Stimulated activated CD4-positive, alpha-beta T cell treated with anti-CD3 and anti-CD28 coated beads, Interleukin-12 subunit alpha, Interleukin-12 subunit beta, amount 100 ng/mL, for 48 hours (primary cell): ENCODE data around the gene DACH1.
"Not testable (repeated sequence)": the region's sequence is repeated elsewhere in the genome, so short reads cannot be mapped to it uniquely, and the experiment has no call there.

Experiments used
- DNase-seq, 3 donors: peaks; one replicate each; pipeline ENCODE4 v3.0.0-alpha.2; 2020; ENCODE audit warnings: low read depth in 2 of 3, low spot score in 1 of 3

Gene DACH1

DNA sequence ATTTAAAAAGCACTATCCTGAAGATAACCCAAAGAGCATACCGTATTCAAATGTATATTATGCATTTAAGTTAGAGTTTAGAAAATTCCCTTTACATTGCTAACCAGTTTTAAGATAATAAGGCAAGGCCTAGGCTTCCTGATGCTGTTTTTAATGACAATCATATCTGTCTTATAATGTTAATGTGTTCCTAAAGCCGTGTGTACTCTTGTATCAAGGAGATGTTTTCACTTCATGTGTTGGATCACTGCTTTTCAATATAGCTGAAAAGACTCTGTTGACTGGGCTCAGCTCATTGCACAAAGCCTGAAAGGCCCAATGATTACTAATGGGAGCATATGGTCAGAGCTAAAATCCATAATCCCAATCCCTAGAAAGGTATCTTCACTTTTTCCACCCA, 81.6 kb downstream of the DACH1 start:
- DNase-seq = no peak

DNA sequence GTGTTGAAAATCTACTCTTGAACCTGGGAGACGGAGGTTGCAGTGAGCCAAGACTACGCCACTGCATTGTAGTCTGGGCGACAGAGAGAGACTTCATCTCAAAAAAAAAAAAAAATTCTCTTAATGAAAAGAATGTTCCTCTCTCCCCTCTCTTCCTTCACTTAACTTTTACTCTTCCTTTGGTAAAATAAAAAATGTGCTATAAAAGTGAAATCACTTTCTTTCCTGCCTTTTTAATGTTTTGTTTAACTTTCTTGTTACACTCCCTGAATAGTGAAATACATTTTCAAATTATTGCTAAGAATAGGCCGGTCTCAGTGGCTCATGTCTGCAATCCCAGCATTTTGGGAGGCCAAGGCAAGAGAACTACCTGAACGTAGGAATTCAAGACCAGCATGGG, 86.5 kb downstream of the DACH1 start:
- no peak for DNase-seq

DNA sequence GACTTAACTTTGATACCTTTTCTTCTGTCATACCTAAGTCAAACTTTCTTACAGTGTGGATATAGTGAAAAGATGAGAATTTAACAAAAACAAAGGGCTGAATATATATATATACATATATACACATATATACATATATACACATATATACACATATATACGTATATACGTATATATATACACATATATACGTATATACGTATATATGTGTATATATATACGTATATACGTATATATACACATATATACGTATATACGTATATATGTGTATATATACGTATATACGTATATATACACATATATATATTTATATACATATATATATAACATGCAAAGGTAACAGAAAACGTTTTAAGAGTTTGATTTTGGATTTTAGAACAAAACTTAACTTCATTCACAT, 88.0 kb downstream of the DACH1 start:
- not testable (repeated sequence) for DNase-seq

DNA sequence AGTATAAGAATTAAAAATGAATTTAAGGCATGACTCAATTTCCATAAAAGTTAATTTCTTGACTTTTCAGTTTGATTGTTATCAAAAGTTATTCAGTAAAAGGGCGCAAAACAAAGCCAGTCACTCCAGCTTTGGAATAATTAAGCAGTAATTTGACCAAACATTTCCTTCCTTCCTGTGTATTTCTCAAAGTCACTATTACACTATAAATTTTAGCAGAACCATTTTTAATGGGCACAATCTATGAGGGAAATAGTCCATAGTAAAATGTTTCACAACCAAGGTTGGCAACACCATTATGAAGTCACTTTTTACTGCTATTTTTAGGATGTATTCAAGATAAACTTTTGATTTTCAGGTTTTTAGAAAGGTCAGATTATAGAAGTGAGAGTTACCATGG, 91.0 kb downstream of the DACH1 start:
- DNase-seq = no peak

DNA sequence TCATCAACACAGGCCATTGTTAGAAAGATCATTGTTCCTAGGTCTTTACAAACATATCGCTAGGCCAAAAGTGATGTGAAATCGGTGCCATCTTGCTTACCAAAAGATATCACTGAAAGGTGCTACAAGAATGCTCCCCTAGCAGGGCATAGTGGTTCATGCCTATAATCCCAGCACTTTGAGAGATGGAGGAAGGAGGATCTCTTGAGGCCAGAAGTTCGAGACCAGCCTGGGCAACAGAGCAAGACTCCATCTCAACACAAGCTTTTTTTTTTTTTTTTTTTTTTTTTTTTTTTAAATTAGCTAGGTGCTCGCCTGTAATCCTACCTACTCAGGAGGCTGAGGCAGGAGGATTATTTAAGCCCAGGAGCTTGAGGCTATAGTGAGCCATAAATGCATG, 92.1 kb downstream of the DACH1 start:
- DNase-seq = no peak

DNA sequence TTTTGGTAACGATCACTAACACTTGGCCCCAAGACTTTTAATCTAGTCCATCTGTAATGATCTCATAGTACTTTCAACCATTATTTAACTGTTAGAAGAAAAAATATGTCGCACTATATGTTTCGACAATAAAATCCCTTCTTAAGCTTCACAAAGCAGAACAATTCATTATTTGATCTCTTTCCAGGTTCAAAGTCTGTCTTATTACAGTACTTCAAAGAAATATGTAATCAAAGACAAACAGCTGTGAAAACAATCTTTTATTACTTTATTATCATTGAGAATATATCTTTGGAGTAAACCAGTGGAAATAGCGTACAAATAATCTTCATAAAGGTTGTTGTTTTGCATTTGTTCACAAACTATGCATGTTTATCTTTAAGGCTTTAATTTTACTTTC, 93.5 kb downstream of the DACH1 start:
- no peak for DNase-seq

DNA sequence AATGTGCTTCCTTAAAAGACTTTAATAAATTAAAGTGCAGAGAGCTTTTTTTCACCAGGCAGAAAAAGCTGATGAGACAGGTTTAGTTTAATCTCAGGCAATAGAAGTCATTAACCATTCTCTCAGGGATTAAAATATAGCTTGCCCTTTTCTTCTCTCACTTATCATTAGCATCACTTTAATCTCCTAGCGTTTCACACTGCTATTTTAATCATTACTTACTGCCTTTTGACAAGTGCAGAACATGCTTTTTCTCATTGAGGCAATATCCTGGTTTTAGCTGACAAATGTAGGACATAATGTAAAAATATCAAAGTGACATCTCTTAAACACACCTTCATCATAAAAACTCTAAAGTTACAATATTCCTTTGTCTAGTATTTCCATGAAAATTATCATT, 94.6 kb downstream of the DACH1 start:
- no peak for DNase-seq

DNA sequence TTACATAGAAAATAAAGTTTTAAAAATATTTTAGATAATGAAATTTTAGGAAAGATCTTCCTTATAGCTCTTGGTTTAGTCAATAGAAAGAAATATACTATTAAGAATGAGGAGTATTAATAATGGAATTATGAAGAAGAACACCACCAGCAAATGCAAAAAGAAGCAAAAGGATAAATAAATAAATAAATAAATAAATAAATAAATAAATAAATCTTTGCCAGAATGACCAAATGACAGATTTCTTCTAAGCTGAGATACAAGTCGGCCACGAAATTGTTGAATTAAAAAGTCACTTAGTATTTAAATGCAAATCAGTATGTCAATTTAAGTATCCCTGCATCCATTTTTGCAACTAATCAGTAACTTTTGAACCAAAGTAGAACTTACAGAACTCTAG, 95.9 kb downstream of the DACH1 start:
- DNase-seq = no peak

DNA sequence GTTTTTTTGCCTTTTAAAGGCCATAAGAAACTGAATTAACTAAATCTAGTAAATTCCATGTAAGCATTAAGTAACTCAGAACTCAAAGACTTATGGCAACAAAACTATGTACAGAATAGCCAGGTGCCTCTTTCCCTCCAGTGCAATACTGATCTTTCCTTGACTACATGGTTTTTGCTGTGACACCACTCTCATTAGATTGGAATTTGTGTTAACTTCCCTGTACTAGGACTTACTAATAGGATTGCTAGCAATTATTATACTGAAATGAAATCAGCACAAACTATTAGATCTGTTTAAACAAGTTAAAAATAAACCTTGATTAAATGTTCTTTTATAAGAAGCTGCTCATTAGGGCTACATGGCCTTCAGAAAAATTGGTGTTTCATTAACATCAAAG, 96.3 kb downstream of the DACH1 start:
- DNase-seq = no peak

DNA sequence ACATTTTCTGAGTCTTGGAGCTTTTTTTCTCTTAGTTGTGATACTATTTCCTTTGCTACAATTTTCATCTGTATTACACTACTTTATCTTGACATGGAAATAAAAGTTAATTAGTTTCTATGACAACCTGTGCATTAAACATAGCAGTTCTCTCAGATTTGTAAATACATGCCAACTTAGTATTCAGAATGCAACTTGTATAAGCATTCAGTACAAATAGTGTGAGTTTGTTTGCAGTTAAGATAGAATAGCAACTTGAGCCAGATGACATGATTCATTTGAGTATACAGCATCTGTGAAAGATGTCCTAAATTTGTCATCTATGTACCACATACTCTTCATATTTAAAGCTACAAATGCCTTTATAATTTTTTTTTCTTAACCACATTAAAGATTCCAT, 98.1 kb downstream of the DACH1 start:
- no peak for DNase-seq

DNA sequence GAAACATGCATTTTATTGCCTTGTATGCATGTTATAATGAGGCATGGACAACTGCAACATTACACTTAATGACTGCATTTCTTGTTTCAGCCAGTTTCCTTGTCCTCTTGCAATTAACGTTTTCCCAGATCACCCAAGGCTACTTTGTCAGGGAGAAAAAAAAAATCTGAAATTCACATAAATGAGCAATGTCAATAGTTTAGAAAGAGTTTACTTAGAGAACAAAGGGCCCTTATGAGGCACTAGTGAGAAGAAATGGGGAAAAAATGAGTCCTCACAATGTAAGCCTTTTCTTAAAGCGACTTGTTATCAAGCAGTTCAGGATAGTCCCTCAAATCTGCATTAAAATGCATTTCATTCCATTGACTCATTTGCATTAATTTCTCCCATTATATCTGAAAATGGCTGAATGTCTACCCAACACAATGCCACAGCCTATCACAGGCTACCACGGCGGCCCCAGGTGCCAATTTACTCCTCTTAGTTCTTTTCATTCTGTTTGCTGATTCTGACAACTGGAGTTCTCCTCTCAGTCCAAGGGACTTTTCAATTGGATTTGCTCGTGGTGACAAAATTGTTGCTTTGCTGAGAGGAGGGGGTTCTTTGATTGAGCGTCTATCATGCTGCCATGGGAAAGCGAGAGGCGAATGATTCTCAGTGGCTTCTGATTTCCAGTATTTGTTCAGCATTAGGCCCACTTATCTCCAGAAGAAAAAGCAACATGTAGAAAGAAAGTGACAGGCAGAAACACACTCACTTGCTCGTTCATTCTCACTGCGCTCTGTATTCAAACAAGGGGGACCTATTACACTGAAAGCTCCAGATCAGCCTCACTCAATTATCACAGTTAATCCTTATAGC, 107.1 kb downstream of the DACH1 start:
- no peak for DNase-seq

DNA sequence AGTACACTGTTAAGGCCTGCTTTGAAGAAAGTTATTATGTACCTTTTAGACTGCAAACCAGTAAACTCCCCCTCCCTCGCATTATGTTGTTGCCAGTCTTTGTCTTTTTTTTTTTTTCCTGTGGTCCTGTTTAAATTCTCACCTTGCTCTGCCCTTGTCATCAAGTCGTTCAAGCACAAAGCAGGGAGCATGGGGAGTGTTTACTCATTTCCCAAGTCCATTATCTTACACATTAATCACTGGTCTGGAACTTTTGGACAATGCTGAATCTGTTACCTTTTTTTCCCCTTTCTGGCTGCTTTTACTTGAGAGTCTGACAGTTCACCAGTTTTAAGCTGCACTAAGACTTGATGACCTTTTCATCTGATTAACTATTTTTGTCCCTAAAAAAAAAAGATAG, 108.2 kb downstream of the DACH1 start:
- DNase-seq = no peak

DNA sequence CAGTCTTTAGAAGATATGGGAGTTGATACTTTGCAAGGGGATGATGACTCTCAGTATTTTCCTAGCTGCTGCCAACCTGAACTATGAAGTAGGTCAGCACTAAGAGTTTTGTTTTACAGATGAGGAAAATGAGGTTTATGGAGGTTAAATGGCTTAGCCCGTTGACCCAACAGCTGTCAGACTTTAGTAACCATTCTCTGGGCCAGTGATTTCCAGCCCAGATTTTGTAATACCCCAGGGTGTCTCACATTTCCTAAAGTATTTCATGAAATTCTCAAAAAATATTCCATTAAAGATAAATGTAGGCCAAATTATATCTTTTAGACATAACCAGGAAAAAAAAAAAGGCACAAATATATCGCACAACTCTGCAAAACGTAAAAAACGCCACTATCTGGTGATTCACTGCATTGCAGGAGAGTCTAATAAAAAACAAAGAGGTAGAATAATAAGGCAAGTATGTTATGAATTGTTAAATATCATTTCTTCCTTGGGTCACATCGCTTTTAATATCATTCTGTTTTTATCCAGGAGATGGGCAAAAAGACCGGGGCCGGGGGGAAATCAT, 112.5 kb downstream of the DACH1 start:
- DNase-seq = no peak

DNA sequence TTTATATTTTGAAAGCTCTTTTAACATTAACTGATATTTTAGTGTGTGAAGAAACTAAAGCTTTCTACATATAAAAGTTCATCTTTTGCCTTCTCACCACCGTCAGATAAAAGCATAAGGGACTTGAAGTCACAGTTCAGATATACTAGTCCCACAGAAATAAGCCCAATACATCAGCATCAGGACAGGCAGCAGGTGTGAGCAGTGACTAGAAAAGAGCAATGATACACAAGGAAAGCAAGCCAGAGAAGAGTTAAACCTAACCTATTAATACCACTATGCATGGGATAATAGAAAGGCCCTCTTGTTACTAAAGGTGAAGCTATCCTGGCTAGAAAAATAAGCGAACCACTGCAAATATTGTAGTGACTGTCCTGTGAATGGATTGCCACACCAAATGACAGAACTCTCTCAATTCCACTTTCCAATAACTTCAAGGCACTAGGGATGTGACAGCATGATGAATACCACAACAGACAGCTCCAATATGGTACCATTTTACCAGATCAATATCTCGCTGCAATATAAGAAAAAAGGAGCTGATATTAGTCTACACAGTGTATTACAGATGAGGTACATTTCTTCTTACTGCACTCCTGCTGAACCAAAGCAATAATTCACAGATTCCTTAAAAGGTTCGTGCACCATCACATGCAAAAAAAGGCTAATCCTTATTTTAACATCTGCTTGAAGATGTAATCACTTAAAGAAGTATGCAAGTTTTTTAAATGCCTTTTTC, 114.1 kb downstream of the DACH1 start:
- no peak for DNase-seq

DNA sequence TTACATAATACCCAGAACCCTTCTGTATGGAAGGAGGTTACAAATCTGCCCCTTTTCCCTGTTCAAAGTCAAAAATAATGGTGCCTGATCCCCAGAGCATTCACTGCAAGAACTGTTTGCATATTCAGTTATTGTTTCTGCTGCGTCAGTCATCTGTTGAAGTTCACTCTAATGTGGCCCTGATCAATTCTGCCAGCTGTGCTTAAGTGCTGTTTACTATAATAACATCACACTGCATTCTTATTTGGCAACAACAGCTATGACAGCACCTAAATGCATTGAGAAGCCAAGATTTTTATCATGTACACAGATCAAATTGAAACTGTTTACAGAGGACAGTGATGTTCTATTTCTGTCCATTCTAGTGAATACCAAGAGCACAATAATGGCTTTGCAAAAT, 115.9 kb downstream of the DACH1 start:
- DNase-seq = no peak

DNA sequence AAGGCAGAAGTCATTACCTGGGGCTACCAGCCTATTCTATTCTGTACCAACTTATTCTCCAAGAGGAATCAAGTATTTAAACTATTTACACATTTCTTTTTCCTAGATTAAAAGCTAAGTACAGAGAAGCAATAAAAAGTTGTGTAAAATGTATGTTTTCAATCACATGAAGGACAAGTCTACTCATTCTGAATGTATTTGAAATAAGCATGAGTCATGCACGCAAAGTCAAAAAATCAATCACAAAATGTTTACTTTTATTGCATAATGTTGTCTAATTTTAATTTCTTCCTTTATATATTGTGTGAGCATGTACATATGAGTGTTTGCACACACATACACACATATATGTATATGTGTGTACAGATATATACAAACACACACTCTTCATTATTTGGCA, 136.7 kb downstream of the DACH1 start:
- no peak for DNase-seq

DNA sequence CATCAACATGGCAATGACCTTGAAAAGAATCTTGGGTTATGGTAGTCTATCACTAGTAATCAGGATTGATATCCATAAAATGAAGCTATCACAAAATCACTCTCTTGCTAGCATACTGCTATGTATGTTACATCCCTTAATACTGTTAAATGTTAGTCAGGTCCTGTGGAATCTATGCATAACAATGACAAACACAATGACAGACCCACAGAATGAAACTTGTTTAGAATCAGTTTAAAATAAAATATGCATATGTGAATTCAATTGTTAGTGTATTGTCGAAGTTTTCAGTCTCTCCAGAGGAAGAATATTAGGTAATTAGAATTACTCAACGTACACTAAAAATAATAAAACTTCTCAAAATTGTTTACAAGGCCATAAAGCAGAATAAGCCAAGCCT, 137.6 kb downstream of the DACH1 start:
- DNase-seq = no peak

DNA sequence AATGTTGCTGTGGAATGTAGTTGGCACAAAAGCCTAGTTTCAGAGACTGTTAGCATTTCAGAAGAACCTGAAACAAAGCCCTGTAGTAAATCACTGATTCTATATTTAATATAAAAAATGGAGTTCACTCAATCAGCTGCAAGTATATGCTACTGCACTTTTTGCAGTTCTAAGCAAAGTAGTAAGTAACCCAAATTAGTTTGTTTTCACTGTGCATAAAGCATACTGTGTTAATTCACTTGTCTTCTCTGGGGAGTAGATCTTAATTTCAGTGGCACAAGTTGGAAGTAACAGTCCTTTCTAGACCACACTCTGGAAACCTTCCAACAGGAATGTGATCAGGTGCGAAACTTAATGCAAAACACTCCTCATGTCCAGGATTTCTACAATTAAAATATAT, 139.3 kb downstream of the DACH1 start:
- DNase-seq = no peak

DNA sequence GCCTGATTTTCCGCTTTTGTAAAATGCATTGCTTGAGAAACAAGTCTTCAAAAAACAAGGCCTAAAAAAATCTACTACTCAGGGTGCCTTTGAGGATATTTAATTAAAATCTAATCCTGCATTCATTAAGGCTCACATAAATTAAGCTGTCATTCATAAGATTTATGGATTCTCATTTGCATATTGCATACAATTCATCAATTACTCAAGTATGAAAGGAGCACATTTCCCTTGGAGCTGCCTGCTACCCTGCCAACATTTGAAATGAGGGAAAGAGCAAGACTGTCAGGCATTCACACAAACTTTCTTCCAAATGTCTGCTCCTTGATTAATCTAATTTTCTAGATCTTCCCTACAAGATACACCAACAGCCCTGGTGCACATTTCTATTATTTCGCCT, 140.0 kb downstream of the DACH1 start:
- no peak for DNase-seq

DNA sequence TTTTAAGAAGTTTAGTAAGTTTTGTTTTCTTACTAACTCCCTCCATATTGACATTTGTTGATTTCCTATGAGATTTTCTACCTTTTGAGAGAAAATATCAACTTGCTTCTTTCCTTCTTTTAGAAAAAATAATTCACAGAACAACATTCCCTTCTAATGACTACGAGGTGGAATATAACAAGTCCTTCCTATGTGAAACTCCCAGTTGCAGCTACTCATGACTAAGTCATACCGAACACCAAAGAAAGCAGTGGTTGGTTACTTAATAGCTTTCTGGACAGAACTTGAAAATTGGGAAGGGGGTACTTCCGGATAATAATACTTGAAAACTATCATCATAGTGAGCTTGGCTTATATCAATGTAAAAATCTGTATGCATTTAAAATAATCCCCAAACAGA, 144.8 kb downstream of the DACH1 start:
- no peak for DNase-seq

DNA sequence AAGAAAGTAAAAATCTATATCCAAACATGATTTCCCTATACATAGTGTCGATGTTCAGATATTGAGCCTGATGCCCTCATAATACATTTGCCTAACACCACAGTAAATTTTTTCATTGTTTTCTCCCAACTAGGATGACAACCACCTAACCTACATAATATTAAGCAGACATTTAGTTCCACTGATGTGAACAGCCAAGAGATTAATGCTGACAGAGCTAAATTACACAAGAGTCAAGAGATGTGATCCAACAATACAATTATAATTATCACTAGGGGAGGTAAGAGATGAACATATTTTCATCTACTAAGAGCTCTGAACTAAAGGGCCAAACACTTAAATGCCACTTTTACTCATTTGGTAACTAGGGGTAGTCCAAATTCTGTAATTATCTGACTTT, 145.9 kb downstream of the DACH1 start:
- DNase-seq = no peak

DNA sequence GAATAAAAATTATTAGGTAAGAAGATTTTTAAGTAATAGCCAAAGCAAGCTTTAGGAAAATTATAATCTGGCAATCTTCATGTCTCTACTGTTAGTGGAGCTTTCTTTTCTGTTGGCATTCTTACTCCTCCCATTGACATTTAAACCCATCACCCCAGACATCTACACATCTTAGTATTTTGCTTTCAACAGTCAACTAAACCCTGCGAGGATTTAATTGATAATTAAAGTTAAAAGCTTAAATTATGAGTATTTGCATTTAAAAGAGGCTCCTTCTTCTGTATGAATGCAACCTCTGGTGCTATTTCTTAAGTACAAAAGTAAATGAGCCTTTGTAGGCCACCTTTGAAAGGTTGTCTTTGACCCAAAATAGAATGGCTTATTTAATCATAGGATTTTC, 148.1 kb downstream of the DACH1 start:
- no peak for DNase-seq
